GM12875 (cell line): ENCODE data around the gene STRIT1.

Experiments used
- H3K4me3 ChIP-seq: one replicate; pipeline ENCODE4 v1.5.1; 2011; ENCODE audit warnings: low read depth, low read length, control low read depth
- CTCF ChIP-seq: IDR thresholded peaks from 2 replicates; pipeline ENCODE4 v1.5.1; 2011; ENCODE audit warnings: low read depth, mild to moderate bottlenecking, control low read depth, inconsistent platforms, low read length, moderate library complexity, borderline replicate concordance; ENCODE audit not compliant: insufficient read depth

Gene STRIT1

GRCh38 chr3:155326244-155326643 lies 32.8 kb upstream of the STRIT1 start:
- TF ChIP-seq CTCF, result no peak
- no peak overlapping the region for H3K4me3 ChIP-seq

- no peak for TF ChIP-seq CTCF
- no peak overlapping the region for H3K4me3 ChIP-seq
These were observed 31.9 kb upstream of the STRIT1 start for GRCh38 chr3:155325263-155325835.

- TF ChIP-seq CTCF, result peak; percentile 51; the same call in 1 of the 2 replicates
- no peak overlapping the region for H3K4me3 ChIP-seq
These were observed 29.7 kb upstream of the STRIT1 start for GRCh38 chr3:155323063-155323666.

- no peak for TF ChIP-seq CTCF
- H3K4me3 ChIP-seq, result no peak overlapping the region
These were observed 27.9 kb upstream of the STRIT1 start for GRCh38 chr3:155321418-155321817.

GRCh38 chr3:155320934-155321333 lies 27.5 kb upstream of the STRIT1 start:
- no peak for TF ChIP-seq CTCF

GRCh38 chr3:155318740-155319139 lies 25.3 kb upstream of the STRIT1 start:
- TF ChIP-seq CTCF, result no peak
- H3K4me3 ChIP-seq, result no peak overlapping the region

More at GRCh38 chr3:155320934-155321333, 27.5 kb upstream of the STRIT1 start:
- H3K4me3 ChIP-seq, result no peak overlapping the region

GRCh38 chr3:155317211-155317610 lies 23.7 kb upstream of the STRIT1 start:
- TF ChIP-seq CTCF, result no peak

More at GRCh38 chr3:155317211-155317610, 23.7 kb upstream of the STRIT1 start:
- no peak overlapping the region for H3K4me3 ChIP-seq
